Mucosa of rectum (tissue), 2 donors: ENCODE data around the gene BMP5.
"Not testable (repeated sequence)": the region's sequence is repeated elsewhere in the genome, so short reads cannot be mapped to it uniquely, and the experiment has no call there.

Experiments used
- H3K27ac ChIP-seq, 2 donors: one replicate each; pipeline ENCODE4 v1.7.0; 2013; ENCODE audit warnings: inconsistent platforms in 2 of 2, low read depth in 2 of 2, low read length in 2 of 2
- H3K27me3 ChIP-seq, 2 donors: one replicate each; pipeline ENCODE4 v1.7.0; 2013; ENCODE audit warnings: low read length in 2 of 2; ENCODE audit not compliant: control insufficient read depth in 2 of 2, insufficient read depth in 2 of 2
- H3K36me3 ChIP-seq, 2 donors: one replicate each; pipeline ENCODE4 v1.7.0; 2013; ENCODE audit warnings: low read length in 2 of 2; ENCODE audit not compliant: control insufficient read depth in 2 of 2, insufficient read depth in 2 of 2
- H3K4me1 ChIP-seq, 2 donors: one replicate each; pipeline ENCODE4 v1.7.0; 2013; ENCODE audit warnings: low read length in 2 of 2, mild to moderate bottlenecking in 1 of 2; ENCODE audit not compliant: control insufficient read depth in 2 of 2, insufficient read depth in 2 of 2
- H3K4me3 ChIP-seq, 2 donors: one replicate each; pipeline ENCODE4 v1.7.0; 2013; ENCODE audit warnings: low read length in 2 of 2
- H3K9ac ChIP-seq, 2 donors: one replicate each; pipeline ENCODE4 v1.7.0; 2013; ENCODE audit warnings: low read length in 2 of 2, low read depth in 1 of 2, mild to moderate bottlenecking in 1 of 2
- H3K9me3 ChIP-seq, 2 donors: one replicate each; pipeline ENCODE4 v1.7.0; 2013; ENCODE audit warnings: low read length in 2 of 2; ENCODE audit not compliant: control insufficient read depth in 2 of 2
- donor health status: healthy.
- donor health status: Normal muscosa, but diverticular disease.

Gene BMP5

GRCh38 chr6:55875400-55875799 is at the start of gene BMP5:
Gene BMP5, minus strand, starts transcription at chr6:55875590. Its CDS starts 725 bp downstream, at chr6:55874865.
- Histone ChIP-seq H3K27ac (peak within 1 kb of the TSS in 1 of 2 donors; percentile 63), H3K9me3 (no peaks in the 10 kb centered on the region), H3K9ac (peak within 1 kb of the TSS in 1 of 2 donors; percentile 24), H3K4me1 (no peaks in the 10 kb centered on the region), H3K36me3 (no peaks in the 10 kb centered on the region), H3K4me3 (peak within 1 kb of the TSS; percentile 37 to 46), H3K27me3 (no peaks in the 10 kb centered on the region)

GRCh38 chr6:55922406-55922805 is 47.0 kb upstream of the BMP5 start:
- no peaks in the 10 kb centered on the region for H3K4me1 ChIP-seq
- no peak overlapping the region for H3K9ac ChIP-seq
- H3K27ac ChIP-seq: no peak overlapping the region
- no peaks in the 10 kb centered on the region for H3K9me3 ChIP-seq
- no peaks in the 10 kb centered on the region for H3K36me3 ChIP-seq
- H3K4me3 ChIP-seq: no peak overlapping the region
- H3K27me3 ChIP-seq: no peaks in the 10 kb centered on the region

- H3K27ac ChIP-seq: no peak overlapping the region
- H3K9ac ChIP-seq: no peak overlapping the region
- no peaks in the 10 kb centered on the region for H3K4me1 ChIP-seq
- no peaks in the 10 kb centered on the region for H3K9me3 ChIP-seq
- no peaks in the 10 kb centered on the region for H3K27me3 ChIP-seq
- no peaks in the 10 kb centered on the region for H3K36me3 ChIP-seq
- H3K4me3 ChIP-seq: no peak overlapping the region
These were observed 44.4 kb upstream of the BMP5 start for GRCh38 chr6:55919716-55920308.

- Histone ChIP-seq H3K36me3 (no peaks in the 10 kb centered on the region), H3K4me3 (no peak overlapping the region), H3K9me3 (no peaks in the 10 kb centered on the region), H3K27me3 (no peaks in the 10 kb centered on the region), H3K9ac (no peak overlapping the region), H3K27ac (no peak overlapping the region), H3K4me1 (no peaks in the 10 kb centered on the region)
These were observed 43.2 kb upstream of the BMP5 start for GRCh38 chr6:55918639-55919038.

GRCh38 chr6:55917751-55918415 is 42.5 kb upstream of the BMP5 start:
- no peaks in the 10 kb centered on the region for H3K27me3 ChIP-seq
- no peak overlapping the region for H3K9ac ChIP-seq
- no peak overlapping the region for H3K4me3 ChIP-seq
- H3K4me1 ChIP-seq: no peaks in the 10 kb centered on the region
- H3K9me3 ChIP-seq: no peaks in the 10 kb centered on the region
- no peaks in the 10 kb centered on the region for H3K36me3 ChIP-seq
- H3K27ac ChIP-seq: no peak overlapping the region

- Histone ChIP-seq H3K36me3 (no peaks in the 10 kb centered on the region), H3K4me1 (no peaks in the 10 kb centered on the region), H3K4me3 (no peak overlapping the region), H3K9ac (no peak overlapping the region), H3K27ac (no peak overlapping the region), H3K27me3 (no peaks in the 10 kb centered on the region), H3K9me3 (no peaks in the 10 kb centered on the region)
These were observed 40.8 kb upstream of the BMP5 start for GRCh38 chr6:55916188-55916587.

GRCh38 chr6:55913228-55914195 is 38.1 kb upstream of the BMP5 start:
- Histone ChIP-seq H3K4me3 (no peak overlapping the region), H3K27ac (no peak overlapping the region), H3K36me3 (no peaks in the 10 kb centered on the region), H3K9me3 (no peaks in the 10 kb centered on the region), H3K9ac (no peak overlapping the region), H3K27me3 (no peaks in the 10 kb centered on the region), H3K4me1 (no peaks in the 10 kb centered on the region)

- H3K27ac ChIP-seq, H3K36me3 ChIP-seq, H3K9me3 ChIP-seq, H3K9ac ChIP-seq, H3K4me1 ChIP-seq, H3K27me3 ChIP-seq, H3K4me3 ChIP-seq: not testable (repeated sequence)
These were observed 35.1 kb upstream of the BMP5 start for GRCh38 chr6:55910466-55910865.

GRCh38 chr6:55909911-55910310 is 34.5 kb upstream of the BMP5 start:
- H3K27me3 ChIP-seq, H3K9ac ChIP-seq, H3K9me3 ChIP-seq, H3K27ac ChIP-seq, H3K4me3 ChIP-seq, H3K4me1 ChIP-seq, H3K36me3 ChIP-seq: not testable (repeated sequence)

GRCh38 chr6:55902796-55903195 is 27.4 kb upstream of the BMP5 start:
- Histone ChIP-seq H3K27ac (no peak overlapping the region), H3K36me3 (no peaks in the 10 kb centered on the region), H3K27me3 (no peaks in the 10 kb centered on the region), H3K9ac (no peak overlapping the region), H3K4me1 (no peaks in the 10 kb centered on the region), H3K4me3 (no peak overlapping the region), H3K9me3 (no peaks in the 10 kb centered on the region)
